HG03039 (cell line): Measurements from ENCODE around the gene CBLB.
A peak's percentile ranks its signal among the peaks of the same experiment; 100 is the strongest.

ENCODE experiments used
- ATAC-seq: cut with Tn5 transposase; IDR thresholded peaks from one replicate; pipeline ENCODE4 v1.9.1; 2021; ENCODE audit warnings: mild to moderate bottlenecking, moderate library complexity; ENCODE audit not compliant: unreplicated experiment

Gene CBLB

GRCh38 chr3:105876780-105877327 is 8.0 kb upstream of the CBLB start:
- no peak for ATAC-seq

DNA sequence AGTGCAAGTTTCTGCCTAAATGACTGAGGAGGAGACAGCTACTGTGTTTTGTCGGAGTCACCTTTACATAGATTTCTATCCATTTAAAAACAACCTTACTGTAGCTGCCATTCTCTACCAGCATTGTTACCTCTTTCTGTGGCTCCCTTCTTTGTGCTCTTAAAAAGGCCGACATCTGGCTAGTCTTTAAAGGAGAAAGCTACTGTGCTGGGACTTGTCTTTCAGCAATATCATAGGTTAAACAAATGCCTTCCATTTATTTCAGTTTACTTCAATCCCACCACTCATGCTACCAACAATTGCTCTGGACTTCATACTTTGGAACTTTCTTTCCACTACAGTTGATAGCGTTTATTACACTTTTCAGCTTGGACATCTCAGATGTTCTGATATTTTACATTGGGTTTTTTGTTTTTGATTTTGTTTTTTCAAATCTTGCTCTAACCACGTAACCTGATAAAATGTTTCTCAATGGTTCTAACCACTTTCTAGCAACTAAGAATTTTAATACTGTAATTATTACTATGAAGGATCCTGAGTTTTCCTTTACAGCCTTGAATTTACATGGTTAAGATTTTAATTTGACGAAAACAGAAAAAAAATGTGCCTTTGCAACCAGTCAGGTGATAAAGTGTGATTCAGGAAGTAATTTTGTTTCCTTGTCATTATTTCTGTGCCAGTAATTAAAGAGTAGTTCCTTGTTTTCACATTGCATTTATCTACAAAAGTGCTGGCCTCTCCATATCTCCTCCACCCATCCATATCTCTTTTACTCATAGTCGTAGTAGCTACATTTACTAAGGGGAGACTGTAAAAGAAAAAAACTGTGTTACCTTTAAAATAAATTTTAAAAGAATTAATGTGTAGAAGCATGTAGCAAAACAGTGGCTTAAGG is 1.3 kb upstream of the CBLB start:
- ATAC-seq = no peak

GRCh38 chr3:105869531-105869833 is 670 bp upstream of the CBLB start:
- ATAC-seq = no peak

- ATAC-seq = peak; percentile 0
Measured at GRCh38 chr3:105868431-105868741, 426 bp downstream of the CBLB start.

DNA sequence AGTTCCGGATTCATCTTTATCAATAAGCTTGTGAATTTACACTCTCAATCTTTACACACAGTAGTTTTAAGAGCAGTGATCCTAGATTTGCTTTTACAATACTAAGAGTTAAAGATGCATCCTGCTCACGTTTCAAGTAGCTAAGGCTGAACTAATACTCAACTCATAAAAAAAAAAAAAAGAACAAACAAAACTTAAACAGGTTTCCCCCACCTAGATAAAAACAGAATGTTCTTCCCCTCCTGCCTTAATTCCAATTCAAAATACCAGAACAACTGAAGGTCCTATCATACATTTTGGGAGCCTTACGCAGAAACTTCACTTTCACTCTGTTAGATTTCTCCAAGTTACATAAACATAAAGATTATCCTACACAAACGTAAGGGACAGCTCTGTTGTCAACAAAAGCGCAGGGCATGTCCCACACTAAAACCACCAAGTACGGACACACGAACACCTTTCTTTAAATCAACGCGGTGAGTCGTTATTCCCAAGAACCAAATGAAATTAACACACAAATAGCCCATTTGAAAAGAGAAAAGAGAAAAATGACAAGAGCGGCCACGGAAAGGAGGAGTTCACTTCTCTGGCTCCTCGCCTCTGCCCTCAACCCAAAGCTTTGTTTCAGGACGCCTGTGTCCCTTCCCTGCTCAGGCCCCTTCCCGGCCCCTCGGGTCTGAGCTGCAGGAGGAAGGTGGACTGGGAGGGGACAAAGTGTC is 941 bp downstream of the CBLB start:
- ATAC-seq = no peak

GRCh38 chr3:105866656-105867653 is 1.9 kb downstream of the CBLB start:
- ATAC-seq = peak; percentile 21

DNA sequence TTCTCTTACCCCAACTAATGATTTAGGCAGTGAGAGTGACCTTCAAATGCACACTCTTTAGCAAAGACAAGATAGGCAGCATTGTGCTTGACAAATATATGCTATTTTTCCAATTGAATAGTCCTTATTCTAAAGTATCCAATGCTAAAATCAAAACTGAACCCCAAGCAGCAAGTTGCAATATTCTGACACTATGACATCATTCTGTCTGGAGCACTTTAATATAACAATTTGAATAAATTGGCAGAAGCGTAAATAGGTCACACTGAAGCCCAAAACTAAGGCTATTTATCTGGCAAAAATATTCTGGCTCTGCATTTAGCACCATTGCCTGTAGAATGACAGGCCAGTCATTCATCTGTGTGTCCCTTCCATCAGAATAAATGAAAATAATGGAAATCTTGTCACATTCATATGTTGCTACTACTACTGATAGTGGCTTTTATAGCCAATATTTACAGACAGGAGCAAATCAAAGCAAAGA is 2.9 kb downstream of the CBLB start:
- no peak for ATAC-seq

DNA sequence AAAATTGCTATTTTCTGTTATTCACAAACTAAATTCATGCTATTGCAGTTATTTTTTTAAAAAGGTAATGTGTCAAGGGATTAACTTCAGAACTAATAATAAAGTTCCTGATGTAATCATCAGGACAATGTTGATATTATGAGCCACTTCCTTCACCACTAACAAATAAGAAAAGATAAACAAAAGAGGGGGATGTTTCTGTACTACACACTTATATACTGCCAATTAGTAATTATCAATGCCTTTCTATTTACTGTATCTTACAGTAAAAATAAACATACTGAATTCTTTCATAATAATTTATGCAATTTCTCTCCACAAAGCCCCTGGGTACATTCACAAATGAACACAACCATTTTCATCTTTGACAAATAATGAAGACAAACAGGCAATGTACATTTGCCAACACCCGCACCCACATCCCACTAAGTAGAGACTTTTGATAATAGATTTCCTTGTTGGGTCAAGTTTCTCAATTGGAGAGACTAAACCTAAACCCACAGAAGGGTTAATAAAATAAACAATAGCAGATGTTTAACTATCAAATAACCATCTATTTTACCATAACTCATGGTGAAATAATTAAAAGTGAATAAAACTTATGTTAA is 3.7 kb downstream of the CBLB start:
- no peak for ATAC-seq

- no peak for ATAC-seq
Measured at GRCh38 chr3:105864212-105864611, 4.6 kb downstream of the CBLB start.

GRCh38 chr3:105863608-105864007 is 5.2 kb downstream of the CBLB start:
- no peak for ATAC-seq

DNA sequence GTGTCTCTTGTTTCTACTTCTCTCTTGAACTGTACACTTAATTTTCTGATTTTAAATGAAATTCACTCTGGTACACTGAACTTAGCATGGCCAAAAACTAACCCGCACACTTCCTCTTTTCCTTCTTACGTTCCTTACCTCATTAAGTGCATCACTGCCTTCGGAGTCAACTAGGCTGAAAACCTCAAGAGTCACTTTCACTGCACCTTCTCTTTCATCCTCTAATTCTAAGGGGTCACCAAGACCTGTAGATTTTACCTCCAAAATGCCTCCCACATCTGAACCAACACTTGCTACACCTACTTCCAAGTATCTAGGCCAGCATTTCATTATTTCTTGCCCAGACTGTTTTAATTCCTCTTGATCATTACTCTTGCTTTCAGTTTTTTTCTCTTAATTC is 6.6 kb downstream of the CBLB start:
- peak; percentile 60 for ATAC-seq

GRCh38 chr3:105860641-105861040 is 8.2 kb downstream of the CBLB start:
- no peak for ATAC-seq

DNA sequence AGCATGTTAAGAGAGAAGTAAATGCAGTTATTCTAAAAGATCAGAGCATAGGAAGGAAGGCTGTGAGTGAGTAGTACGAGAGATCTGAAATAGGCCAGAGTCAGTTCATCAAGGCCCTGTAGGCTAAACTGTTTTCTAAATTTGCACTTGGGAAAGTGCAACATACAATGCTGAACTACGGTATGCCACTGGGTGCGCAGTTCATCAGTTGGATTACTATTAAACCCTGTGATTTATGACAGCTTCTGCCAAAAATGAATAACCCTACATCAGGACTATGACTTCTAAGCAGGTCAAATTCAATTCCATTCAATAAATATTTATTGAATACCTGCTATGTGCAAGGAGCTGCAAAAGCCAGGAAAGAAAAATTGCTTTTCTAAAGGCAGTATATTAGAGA is 10.8 kb downstream of the CBLB start:
- no peak for ATAC-seq

DNA sequence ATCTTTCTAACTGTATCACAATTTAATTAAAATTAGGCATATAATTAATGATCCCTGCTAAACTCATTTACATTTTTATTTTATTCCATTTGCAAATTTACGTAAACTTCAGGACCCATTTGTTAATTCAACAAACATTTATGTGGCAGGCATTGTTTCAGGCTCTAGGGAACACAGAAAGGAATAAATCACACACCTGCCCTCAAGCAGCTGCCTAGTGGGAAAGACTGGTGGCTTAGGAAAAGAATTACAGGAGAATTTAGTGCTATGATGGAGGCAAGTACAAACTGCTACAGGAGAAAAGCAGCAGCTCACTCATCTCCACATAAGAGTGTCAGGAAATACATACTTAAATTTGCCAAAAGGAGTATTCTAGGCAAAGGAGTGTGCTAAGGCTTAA is 11.2 kb downstream of the CBLB start:
- ATAC-seq = no peak

GRCh38 chr3:105856605-105857004 is 12.2 kb downstream of the CBLB start:
- no peak for ATAC-seq

GRCh38 chr3:105853801-105854432 is 14.9 kb downstream of the CBLB start:
- ATAC-seq = peak; percentile 97

DNA sequence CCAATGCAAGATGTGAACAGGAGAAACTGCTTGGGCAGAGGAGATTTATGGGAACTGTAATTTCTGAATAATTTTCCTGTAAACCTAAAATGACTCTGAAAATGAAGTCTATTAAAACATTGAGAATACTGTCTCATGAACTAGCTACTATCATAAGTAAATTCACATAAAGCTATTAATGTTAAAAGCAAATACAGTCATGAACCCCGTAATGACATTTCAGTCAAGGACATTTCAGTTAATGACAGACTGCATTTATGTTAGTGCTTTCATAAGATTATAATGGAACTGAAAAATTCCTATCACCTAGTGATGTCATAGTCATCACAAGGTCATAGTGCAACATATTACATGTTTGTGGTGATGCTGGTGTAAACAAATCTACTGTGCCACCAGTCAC is 17.2 kb downstream of the CBLB start:
- no peak for ATAC-seq

DNA sequence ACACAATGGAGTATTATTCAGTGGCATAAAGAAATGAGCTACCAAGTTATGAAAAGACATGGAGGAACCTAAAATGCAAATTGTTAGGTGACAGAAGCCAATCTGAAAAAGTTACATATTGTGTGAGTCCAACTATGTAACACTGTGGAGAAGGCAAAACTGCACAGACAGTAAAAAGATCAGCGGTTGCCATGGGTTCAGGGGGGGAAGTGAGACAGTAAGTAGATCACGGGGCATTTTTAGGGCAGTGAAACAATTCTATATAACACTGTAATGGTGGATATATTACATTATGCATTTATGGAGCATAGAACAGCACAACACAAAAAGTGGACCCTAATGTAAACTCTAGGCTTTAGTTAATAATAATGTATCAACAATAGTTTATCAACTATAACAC is 17.6 kb downstream of the CBLB start:
- no peak for ATAC-seq

- no peak for ATAC-seq
Measured at GRCh38 chr3:105850593-105850992, 18.2 kb downstream of the CBLB start.

GRCh38 chr3:105848821-105849220 is 20.0 kb downstream of the CBLB start:
- ATAC-seq = no peak
